Thyroid gland (tissue), 4 donors: Measurements from ENCODE around the gene CCDC187.

ENCODE experiments used
- CTCF ChIP-seq, 6 experiments: fragments of 200-600 bp in 3 of 6; fragments of 450-650 bp in 3 of 6; sonication (generic) in 3 of 6; IDR thresholded peaks; one replicate each; pipeline ENCODE4 v1.5.1; 2016 to 2019; ENCODE audit warnings: antibody characterized with exemption in 6 of 6, mild to moderate bottlenecking in 2 of 6, inconsistent platforms in 1 of 6, moderate library complexity in 1 of 6
- POLR2A ChIP-seq, 2 donors: fragments of 450-650 bp; IDR thresholded peaks; one replicate each; pipeline ENCODE4 v1.6.1; 2017; ENCODE audit warnings: antibody characterized with exemption in 2 of 2, mild to moderate bottlenecking in 2 of 2, moderate library complexity in 1 of 2

- TF ChIP-seq CTCF (IDR thresholded peaks at IDR 0.05), result no peak
- no peak for TF ChIP-seq POLR2A (IDR thresholded peaks at IDR 0.05)
Measured at GRCh38 chr9:136293476-136294077, 10.3 kb downstream of the CCDC187 start.
